Activated effector memory CD4-positive, alpha-beta T cell treated with Interleukin-2 at 50 U/mL for 16 hours (primary cell): ENCODE results near the gene CYBA.

ENCODE experiments used
- DNase-seq: peaks from one replicate; pipeline ENCODE4 v3.0.0-alpha.2; 2020

Gene CYBA

DNA sequence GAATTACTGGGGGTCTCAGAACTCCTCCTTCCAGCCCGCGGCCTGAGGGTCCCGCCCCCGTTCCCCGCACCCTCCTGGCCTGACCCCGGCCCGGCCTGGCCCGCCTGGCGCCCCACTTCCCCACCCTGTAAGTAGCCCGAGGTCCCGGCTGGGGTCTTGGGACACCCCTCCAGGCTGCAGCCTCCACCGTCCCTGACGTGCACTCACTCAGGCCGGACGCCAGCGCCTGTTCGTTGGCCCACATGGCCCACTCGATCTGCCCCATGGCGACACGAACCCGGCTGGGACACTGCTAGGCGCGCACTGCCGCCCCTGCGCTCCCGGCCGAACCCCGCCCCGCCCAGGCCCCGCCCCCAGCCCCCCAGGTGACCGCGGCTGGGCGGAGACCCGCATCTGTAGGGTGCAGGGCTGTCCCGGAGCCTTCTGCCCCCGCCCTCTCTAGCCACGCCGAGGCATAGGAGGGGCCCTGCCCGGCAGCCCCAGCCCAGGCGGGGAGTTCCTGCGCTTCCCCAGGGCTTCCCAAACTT, at the start of gene CYBA:
Gene CYBA, minus strand, starts transcription at position 305 of the 527 bp plus-strand sequence. Its CDS starts 40 bp downstream, at position 265.
- peak; percentile 80 for DNase-seq

DNA sequence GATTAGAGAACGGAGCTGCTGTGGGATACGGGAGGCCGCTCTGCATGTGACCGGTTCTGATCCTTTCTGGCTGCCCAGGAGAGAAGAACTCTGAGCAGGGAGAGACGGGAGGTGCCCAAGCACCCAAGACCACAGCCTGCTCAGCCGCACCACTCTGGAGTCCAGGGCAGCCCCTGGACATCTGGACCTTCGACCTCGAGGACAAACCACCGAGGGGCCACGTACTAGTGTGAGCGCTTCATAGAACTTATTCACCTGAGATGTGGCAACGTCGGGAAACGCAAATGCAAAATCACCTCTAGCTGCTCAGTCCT, 49.4 kb upstream of the CYBA start:
- DNase-seq = no peak

DNA sequence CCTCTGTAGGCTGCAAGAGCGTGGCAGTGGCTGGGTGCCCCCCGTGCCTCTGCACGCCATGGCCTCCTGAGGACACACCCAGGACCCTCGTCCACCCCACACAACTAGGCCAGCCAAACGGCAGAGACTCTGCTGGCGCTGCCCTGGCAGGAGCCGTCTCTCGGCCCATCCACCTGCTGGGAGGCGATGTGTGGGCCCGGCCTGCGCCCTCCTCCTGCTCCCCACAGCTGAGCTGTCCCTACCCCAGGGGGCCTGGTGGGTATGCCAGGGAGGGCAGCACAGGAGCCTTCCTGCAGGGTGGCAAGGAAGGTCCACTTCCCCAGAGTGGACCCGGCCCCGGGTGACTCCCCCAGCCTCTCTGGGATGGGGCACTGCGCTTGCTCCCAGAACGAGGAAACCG, 48.3 kb upstream of the CYBA start:
- DNase-seq = no peak

DNA sequence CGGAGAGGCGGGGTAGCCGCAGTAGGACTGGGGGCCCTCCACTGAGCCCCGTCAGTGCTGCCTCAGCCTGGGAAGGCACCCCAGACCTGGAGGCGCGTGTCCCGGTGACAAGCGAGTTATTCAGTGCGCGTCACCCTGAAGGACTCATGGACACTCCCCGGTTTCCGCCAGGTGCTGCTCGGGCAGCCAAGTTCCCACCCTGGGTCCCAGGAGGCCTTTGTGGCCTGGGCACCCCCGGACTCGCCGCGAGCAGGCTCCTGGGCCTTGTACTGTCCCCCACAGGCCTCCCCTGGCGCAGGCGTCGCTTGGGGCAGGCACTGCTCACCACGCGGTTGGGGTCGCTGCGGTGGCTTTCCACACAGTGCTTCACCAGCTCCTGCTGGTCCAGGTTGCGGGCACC, 47.8 kb upstream of the CYBA start:
- no peak for DNase-seq

DNA sequence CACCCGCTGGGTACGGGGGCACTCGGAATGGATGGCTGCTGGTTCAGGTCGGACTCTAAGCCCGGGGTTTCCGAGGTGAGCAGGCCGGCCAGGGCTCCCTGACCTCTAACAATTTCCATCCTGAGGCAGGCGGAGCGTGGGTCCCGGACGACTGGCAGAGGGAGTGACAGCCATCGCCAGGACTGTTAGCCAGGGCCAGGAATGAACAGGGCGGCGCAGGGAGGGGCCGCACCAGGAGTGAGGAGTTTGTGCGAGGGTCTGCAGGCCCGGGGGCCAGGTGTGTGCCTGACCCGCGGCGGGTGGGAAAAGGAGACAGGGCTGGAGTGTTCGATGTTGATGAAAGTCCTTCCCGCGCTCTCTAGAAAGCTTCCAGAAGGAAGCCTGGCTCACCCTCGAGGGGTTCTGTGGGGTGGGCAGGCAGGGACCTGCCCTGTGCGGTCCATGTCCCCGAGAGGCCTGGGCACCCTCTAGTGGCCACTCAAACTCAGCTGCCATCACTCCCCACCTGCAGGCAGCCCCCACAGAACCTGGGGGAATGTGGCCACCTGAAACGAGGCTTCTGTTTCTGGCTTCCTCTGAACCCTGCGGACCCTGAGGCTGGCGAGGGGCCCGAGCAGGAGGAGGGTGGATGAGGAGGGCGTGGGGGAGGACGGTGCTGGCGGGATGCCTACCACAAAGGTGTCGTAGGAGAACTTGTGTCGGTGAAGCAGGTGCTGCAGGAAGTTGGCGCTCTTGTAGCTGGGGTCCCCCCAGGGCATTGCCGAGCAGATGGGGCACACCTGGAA, 47.2 kb upstream of the CYBA start:
- DNase-seq = no peak

DNA sequence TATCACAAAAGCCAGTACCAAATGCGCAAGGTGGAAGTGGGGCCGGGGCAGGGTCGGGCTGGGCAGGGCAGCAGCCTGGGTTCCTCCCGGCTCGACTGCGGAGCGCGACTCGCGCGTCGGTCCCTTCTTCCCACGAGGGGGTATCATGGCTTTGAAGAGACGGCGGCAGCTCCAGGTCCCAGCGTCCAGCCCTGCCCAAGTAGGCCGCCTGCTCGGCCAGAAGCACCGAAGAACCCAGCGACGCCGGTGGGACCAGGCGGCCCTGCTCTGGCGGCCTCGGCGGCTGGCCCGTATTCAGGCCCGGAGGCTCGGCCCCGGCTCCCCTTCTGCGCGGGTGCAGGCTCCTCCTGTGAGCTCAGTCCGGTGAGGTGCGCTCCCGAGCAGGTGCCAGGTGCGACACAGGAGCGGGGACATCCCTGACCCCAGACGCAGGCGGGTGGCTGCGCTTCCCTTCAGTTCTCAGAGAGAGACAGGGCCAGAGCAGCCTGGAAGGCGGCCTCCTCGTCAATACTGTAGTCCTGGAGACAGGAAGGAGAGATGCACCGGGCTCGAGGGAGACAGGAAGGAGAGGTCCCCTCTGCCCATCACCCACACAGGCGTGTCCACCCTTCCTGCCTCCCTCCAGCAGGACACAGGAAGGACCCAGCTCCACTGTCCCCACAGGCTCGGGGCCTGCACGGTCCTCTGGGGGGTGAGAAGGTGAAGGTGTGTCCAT, 46.4 kb upstream of the CYBA start:
- DNase-seq = no peak

DNA sequence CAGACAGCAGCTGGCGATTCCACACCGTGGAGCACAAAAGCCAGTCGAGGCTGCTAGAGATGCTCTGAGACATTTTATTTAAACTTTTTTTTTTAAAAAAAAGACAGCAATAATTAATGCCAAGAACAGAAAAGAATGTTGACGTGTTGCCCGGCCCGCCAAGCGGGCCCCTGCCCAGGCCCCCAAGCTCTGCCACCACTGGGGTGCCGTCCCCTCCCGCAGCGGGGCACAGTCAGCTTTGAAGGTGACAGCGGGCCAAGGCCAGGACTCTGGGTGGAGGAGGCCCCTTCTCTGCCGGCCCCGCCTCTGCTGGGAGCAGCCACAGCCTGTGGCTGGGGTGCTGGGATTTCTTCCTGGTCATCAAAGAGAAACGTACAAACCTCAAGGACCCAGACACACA, 45.6 kb upstream of the CYBA start:
- DNase-seq = no peak

DNA sequence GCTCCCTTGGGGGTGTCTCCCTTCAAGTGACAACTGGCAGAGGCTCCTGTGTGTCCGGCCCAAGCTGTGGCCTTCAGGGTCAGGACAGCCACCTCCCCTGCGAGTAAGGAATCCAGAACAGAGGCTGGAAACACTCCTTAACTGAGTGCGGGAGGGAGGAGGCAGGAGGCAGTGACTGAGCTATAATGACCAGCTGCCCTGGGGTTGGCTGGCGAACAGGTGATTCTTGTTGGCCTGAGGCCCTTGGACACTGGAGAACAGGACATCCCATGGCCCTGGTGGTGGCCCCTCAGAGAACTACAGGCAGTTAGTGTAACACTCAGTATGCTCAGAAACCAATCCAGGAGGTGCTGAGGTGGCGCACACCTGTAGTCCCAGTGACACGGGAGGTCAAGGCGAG, 44.9 kb upstream of the CYBA start:
- DNase-seq = no peak

DNA sequence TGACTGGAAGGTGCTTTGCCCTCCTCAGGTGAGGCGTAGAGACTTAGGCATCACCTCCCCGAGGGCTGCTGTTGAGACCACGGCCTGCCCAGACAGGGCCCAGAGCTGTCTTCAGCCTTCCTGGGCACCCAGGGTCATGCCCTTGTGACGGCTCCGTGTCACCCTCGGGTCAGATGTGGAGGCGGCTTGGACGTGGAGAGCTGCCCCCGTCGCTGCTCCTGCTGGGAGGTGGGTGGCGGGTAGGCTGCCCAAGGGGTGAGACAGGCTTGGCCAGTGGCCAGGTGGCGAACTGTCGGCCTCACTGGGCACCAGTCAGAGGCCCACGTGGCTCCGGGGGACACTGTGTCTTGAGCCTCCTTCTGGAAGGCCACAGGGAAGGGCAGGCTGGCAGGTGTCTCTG, 44.4 kb upstream of the CYBA start:
- no peak for DNase-seq

DNA sequence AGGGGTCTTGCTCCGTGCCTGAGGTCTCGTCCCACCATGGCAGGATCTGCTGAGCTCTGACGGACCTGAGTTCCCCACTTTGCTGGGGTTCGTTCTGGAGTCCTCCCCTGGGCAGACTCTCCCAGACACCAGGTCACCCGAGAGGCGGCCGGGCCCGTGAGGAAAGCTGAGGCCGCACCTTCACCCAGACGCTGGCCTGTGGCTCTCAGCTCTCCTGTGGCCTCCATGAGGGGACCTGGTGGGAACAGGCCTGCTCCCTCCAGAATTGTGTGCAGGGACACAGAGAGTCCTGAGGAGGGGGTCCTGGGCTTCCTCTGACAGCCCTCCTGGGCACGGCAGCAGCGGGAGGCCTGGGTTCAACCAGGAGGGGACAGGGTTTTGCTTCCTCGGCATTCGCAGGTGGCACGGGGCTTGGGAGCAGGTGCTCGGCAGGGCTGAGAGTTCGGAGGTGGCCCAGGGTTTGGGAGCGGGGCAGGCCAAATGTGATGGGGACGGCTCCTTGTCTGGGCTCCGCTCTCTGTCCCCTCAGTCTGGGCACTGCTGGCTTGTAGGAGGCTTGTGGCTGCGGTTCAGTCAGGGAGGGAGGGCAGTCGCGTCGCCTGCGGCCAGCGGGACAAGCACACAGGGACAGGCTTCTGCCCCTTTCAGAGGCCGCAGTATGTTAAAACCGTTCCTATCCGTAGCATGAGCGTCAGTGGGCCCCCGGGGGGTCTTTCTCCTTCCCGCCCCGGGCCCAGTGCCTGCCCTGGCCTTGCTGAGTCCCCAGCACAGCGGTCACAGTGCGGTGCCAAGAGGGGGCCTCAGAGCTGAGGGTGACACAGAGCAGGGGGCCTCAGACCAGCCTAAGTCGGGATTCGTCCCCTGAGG, 43.6 kb upstream of the CYBA start:
- no peak for DNase-seq

DNA sequence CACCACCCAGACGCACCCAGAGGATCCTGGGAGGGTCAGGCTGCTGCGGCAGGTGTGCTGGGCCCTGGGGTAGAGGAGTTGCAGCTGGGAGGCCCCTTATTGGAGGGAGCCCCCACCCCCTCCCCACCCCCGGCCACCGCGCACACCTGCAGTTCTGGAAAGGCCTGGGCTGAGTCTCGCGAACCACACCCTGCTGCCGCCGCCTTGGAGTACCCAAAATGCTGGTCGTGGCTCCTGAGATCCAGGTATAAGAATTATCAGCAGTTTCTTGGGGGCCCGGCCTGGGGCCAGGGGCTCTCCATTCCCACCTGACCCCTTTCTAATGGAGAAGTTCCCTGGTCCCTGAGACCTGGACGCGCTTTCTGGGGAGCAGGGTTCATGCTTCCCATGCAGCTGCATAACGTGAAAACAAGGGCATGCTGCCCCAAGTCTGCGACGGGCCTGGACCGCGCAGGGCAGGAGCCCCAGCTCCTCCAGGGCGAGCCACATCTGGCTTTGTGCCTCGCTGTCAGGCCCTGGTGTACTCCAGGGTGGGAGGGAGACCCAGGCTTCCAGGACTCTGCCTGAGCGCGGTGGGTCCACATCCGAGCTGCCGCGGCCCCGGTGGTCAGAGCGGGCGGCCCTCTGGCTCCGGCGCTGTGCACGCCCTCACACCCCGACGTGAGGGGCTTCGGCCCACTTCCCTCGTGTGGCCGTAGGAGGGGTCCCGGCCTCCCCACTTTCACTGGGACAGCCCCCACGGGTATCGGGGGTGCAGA, 42.7 kb upstream of the CYBA start:
- no peak for DNase-seq

DNA sequence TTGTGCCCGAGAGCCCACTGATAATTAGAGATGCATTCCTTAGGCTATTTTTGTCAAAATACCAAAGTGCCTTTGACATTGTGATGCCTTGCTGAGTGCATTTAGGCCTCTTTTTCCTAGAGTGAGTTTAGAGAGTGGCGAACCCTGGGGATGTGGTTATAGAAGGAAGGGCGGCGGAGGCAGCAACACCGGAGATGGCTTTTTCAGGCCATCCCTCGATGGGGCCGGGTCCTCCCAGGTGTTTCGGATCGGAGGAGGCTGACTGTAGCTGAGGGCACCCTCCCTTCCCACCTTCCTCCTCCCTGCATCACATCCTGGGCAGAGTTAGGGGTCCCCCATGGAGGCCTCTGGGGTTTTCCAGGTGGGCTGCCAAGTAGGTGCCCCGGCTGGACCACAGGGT, 42.0 kb upstream of the CYBA start:
- no peak for DNase-seq

DNA sequence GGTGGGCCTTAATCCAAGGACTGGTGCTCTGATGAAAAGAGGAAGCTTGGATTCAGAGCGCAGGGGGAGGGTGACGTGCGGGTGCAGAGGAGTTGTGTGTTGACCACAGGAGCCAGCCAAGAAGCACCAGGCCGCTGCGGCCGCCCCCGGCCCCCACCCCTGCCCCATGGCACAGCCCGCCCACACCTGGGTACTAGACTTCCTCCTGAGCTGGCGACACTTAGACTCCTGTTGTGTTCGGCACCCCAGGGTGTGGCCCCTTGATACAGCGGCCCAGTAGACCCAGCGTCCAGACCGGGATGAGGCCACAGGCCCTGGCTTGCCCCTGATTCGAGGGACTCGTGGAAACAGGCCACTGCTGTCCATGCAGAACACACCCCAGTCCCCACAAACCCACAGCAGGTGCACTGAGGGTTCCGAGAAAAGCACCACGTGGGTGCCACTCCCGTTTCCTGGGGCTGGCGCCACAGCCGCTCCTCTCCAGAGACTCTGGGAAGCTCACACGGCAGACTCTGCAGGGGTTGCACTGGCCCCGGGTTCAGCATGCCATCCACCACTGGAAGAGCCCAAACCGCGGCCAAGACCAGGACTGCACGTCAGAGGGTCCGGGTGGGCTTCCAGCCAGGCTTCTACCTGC, 41.2 kb upstream of the CYBA start:
- peak; percentile 57 for DNase-seq

DNA sequence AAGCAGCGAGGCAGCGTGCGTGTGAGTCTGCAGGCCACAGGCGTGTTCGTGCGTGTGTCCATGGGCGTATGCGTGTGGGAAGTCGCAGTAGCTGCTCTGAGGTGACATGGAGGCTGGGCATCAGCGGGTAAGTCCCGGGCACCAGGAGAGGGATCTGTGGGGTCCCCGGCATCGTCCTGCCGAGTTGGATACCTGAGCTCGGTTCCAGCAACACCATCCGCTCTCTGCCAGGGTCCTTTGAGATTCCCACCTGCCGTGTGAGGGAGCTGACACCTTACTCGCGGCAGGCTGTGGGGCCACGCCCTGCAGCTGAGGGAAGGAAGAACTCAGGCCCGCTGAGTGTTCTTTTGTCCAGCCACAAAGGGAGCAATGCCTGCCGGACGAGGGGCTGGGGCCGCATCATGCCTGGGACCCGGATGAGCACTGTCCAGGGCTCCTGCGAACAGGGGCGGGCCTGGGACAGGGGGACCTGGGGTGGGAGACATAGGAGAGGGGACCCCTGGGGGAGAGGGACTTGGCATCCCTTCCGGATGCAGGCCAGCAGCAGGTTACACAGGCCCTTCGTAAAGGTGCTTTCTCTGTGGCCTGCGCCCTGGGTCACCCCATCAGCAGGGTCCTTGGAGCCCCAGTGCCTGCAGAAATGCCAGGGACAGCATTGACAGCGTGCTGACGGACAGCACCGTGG, 40.4 kb upstream of the CYBA start:
- DNase-seq = no peak

DNA sequence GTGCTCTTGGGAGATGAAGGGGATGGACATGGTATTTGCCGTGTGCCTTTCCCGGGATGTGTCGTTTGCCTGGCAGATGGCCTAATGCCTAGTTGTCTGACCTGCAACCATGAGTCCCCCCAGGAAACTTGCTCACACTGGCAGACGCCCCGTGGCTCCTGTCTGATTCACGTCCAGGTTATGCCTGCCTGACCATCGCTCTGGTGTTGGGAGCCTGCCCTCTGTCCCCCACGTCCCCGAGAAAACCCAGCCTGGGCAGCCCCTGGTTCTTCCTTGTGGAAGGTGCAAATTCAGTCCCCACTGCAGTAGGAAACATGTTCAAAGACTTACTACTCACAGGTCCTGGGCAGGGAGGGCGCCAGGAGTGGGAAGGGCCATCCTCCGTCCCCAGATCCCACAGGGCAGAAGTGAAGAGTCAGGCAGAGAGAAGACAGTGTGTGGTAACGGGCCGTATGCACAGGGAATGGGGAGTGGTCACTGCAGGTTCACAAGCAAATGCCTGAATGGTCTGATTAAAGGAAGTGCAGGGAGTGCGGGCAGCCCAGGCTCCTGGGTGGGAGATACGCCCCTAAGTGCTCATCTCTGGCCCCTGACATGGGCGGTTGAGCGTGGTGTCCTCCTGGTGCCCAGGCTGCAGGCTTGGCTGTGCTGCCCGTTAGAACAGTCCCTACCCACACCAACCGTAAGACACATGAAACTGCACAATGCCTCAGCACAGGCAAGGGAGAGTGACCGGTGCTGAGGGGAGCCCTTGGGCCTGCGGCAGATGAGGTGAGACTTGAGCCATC, 39.7 kb upstream of the CYBA start:
- no peak for DNase-seq

DNA sequence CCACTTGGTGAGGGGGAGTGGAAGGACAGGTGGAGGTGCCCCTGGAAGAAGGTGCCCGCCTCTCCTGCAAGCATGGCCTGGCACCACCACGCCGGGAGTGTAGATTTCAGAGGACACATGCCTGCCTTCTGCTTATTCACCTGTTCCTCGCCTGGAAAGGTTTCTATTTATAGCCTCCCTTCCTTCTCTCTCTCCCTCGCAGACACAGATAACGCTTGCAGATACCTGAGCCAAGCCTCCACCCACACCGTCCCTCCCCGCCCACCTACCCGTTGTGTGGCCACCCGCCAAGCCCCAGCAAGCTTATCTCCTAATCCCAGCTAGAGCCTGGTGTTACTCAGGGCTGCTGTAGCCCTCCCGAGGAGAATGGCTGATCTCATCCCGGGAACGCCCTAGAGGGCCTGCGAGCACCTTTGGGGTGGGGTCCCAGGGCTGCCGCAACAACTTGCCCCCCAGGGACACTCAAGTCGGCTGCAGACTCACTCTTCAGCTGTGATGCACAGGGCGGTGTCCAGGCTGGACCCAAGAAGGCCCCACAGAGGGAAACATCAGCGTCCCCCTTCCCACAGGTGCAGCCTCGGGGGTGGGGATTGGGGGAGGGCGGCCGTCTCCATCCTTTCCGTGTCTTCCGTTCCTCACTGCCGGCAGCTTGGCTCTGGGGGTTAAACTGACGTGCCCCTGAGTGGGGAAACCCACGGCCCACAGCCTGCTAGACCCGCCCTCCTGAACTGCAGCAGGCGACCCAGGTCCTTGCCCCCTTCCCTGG, 37.3 kb upstream of the CYBA start:
- DNase-seq = no peak

DNA sequence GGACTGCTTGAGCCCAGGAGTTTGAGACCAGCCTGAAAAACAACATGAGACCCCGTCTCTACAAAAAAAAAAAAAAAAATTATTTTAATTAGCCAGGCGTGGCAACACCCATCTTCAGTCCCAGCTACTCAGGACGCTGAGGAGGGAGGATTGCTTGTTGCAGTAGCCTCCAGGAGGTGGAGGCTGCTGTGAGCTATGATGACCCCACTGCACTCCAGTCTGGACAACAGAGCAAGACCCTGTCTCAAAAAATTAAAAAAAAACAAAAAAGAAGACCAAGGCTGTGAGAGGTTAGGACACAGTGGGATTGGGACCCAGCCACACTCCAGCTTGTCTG, 36.8 kb upstream of the CYBA start:
- no peak for DNase-seq

DNA sequence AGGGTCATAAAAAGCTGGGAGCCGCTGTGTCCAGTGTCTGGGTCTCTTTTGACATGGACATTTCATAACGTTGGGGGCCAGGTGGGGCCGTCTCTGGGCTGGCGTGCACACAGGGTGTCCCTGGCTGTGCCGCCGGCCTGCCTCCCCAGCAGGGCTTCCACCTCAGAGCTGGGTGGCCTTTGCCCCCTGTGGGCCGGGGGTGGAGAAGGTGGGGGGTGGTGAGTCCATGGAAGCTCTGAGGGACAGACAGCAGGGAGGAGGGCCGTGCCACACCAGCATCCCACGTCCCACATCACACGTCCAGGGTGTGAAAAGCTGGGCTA, 36.4 kb upstream of the CYBA start:
- DNase-seq = no peak

DNA sequence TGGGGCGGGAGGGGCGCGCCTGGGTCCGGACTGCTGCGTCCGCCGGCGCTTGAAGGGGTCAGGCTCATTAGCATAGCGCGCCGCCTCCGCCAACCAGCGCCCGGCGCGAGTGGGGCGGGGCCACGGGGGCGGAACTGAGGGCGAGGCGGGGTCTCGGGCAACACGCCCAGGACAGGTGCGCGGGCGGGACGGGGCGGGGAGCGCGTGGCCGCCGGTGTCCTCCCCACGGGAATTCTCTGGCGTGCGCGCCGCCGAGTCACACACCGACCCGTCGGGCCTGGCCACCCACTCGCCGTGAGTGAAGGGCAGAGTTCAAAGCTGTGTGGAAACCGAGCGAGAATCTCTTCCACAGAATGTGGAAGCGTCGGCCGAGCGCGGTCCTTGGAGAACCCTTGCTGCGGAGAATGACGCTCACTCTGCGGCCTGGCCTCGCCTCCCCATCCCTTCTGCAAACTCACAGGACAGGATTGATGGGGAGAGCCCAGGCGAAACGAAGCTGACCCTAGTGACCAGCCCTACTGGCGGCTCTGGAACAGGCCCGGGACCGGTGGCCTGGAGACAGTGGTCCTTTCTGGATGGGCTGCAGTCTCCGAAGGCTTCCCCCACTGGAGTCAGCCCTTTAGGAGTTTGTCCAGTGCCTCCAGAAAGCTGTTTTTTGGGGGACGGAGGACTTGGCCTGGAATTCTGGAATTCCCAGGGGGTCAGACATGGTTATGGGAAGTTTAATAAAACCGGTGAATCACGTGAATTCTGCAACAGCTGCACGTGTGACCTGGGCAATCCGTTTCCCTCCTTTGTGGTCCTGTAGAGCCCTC, 35.8 kb upstream of the CYBA start, which contains the start of gene SNAI3:
Gene SNAI3, minus strand, starts transcription at position 69 of the 815 bp plus-strand sequence. CDS start 101 bp downstream, outside the sequence.
- peak; percentile 81 for DNase-seq
